ENCODE measurements around the gene ARHGAP6. TPM values are rescaled to one million over a fixed set of nuclear protein-coding genes. Genes with fewer than 3 reads are reported as not detected.
"Not testable (repeated sequence)": the region's sequence is repeated elsewhere in the genome, so short reads cannot be mapped to it uniquely, and the experiment has no call there.

Gene ARHGAP6
- total RNA-seq, 1 experiment from 2014 or later = 0.44 TPM

GRCh38 chrX:11399489-11400094 is 266.1 kb downstream of the ARHGAP6 start:
- DNase-seq (ENCODE audit: low read depth) = no peak

GRCh38 chrX:11398785-11399184 is 266.9 kb downstream of the ARHGAP6 start:
- no peak for DNase-seq (ENCODE audit: low read depth)

- DNase-seq (ENCODE audit: low read depth) = no peak
Observed at GRCh38 chrX:11398139-11398538, 267.6 kb downstream of the ARHGAP6 start.

GRCh38 chrX:11397680-11398079 is 268.0 kb downstream of the ARHGAP6 start:
- DNase-seq (ENCODE audit: low read depth) = no peak

- no peak for DNase-seq (ENCODE audit: low read depth)
Observed at GRCh38 chrX:11395859-11396258, 269.9 kb downstream of the ARHGAP6 start.

- no peak for DNase-seq (ENCODE audit: low read depth)
Observed at GRCh38 chrX:11393949-11394654, 271.6 kb downstream of the ARHGAP6 start.

- no peak for DNase-seq (ENCODE audit: low read depth)
Observed at GRCh38 chrX:11386812-11387211, 278.9 kb downstream of the ARHGAP6 start.

GRCh38 chrX:11386001-11386523 is 279.7 kb downstream of the ARHGAP6 start:
- DNase-seq (ENCODE audit: low read depth) = peak; percentile 69

GRCh38 chrX:11382930-11383329 is 282.8 kb downstream of the ARHGAP6 start:
- DNase-seq (ENCODE audit: low read depth) = no peak

- peak; percentile 69 for DNase-seq (ENCODE audit: low read depth)
Observed at GRCh38 chrX:11381464-11381863, 284.3 kb downstream of the ARHGAP6 start.

- peak; percentile 9 for DNase-seq (ENCODE audit: low read depth)
Observed at GRCh38 chrX:11380187-11380844, 285.4 kb downstream of the ARHGAP6 start.

- DNase-seq (ENCODE audit: low read depth) = no peak
Observed at GRCh38 chrX:11376163-11376562, 289.6 kb downstream of the ARHGAP6 start.

GRCh38 chrX:11375614-11376119 is 290.1 kb downstream of the ARHGAP6 start:
- DNase-seq (ENCODE audit: low read depth) = no peak

- DNase-seq (ENCODE audit: low read depth) = no peak
Observed at GRCh38 chrX:11374570-11374969, 291.1 kb downstream of the ARHGAP6 start.

GRCh38 chrX:11371106-11371505 is 294.6 kb downstream of the ARHGAP6 start:
- DNase-seq (ENCODE audit: low read depth) = no peak

- DNase-seq (ENCODE audit: low read depth) = peak; percentile 34
Observed at GRCh38 chrX:11367609-11368430, 297.9 kb downstream of the ARHGAP6 start.

GRCh38 chrX:11366998-11367595 is 298.6 kb downstream of the ARHGAP6 start:
- DNase-seq (ENCODE audit: low read depth) = no peak

GRCh38 chrX:11365426-11365825 is 300.3 kb downstream of the ARHGAP6 start:
- no peak for DNase-seq (ENCODE audit: low read depth)

GRCh38 chrX:11364835-11365234 is 300.9 kb downstream of the ARHGAP6 start:
- DNase-seq (ENCODE audit: low read depth) = no peak

GRCh38 chrX:11363825-11364224 is 301.9 kb downstream of the ARHGAP6 start:
- not testable (repeated sequence) for DNase-seq (ENCODE audit: low read depth)

- no peak for DNase-seq (ENCODE audit: low read depth)
Observed at GRCh38 chrX:11363069-11363594, 302.6 kb downstream of the ARHGAP6 start.

Measured in M059J (cell line).